ENCODE results near the gene ZNF236.

DNA sequence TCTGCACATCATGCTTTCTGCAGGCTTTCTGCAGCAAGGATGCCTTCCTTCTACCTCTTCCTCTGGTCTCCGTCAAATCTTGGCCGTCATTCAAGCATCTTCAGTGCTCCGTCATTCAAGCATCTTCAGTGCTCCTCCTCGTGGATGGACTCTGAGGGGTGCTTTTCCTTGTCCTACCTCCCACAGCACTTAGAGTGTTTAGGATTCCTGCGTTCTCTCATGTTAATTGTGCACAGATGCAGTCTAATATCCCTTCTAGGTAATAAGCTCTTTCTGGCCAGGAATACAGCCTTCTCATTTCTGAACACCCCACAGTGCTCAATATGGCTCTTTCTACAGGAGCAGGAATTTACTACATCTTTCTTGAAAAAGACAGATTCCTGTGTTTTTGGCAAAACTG is 59.8 kb downstream of the ZNF236 start:
- TF ChIP-seq, protein P1, sequence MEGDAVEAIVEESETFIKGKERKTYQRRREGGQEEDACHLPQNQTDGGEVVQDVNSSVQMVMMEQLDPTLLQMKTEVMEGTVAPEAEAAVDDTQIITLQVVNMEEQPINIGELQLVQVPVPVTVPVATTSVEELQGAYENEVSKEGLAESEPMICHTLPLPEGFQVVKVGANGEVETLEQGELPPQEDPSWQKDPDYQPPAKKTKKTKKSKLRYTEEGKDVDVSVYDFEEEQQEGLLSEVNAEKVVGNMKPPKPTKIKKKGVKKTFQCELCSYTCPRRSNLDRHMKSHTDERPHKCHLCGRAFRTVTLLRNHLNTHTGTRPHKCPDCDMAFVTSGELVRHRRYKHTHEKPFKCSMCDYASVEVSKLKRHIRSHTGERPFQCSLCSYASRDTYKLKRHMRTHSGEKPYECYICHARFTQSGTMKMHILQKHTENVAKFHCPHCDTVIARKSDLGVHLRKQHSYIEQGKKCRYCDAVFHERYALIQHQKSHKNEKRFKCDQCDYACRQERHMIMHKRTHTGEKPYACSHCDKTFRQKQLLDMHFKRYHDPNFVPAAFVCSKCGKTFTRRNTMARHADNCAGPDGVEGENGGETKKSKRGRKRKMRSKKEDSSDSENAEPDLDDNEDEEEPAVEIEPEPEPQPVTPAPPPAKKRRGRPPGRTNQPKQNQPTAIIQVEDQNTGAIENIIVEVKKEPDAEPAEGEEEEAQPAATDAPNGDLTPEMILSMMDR (IDR thresholded peaks at IDR 0.05): no peak
- TF ChIP-seq EZH2 (IDR thresholded peaks at IDR 0.05) (no peak), EZH2phosphoT487 (IDR thresholded peaks at IDR 0.05) (no peak)

All from neural progenitor cell (in vitro differentiated cells).